Karpas-422 (cell line): Measurements from ENCODE around the gene SPG11. TPM values are rescaled to one million over a fixed set of nuclear protein-coding genes. Genes with fewer than 3 reads are reported as not detected.

Experiments used
- DNase-seq: peaks from one replicate; pipeline ENCODE4 v3.0.0-alpha.2; 2015
- H2AFZ ChIP-seq: fragments of 200-600 bp; sonication (generic); 2 replicates; pipeline ENCODE4 v1.6.1; 2014; ENCODE audit warnings: antibody characterized with exemption, low read length, mixed read lengths
- H3K27ac ChIP-seq: fragments of 200-600 bp; sonication (generic); 2 replicates; pipeline ENCODE4 v1.5.1; 2014; ENCODE audit warnings: mild to moderate bottlenecking, low read length, moderate library complexity
- H3K27me3 ChIP-seq: fragments of 200-600 bp; sonication (generic); 2 replicates; pipeline ENCODE4 v1.6.1; 2014; ENCODE audit warnings: low read length, mixed read lengths
- H3K36me3 ChIP-seq: fragments of 200-600 bp; sonication (generic); 2 replicates; pipeline ENCODE4 v1.6.1; 2014; ENCODE audit warnings: low read length, mixed read lengths; ENCODE audit not compliant: insufficient read depth
- H3K4me1 ChIP-seq: fragments of 200-600 bp; sonication (generic); 2 replicates; pipeline ENCODE4 v1.6.1; 2014; ENCODE audit warnings: mild to moderate bottlenecking, low read length, mixed read lengths
- H3K4me2 ChIP-seq: fragments of 200-600 bp; sonication (generic); 2 replicates; pipeline ENCODE4 v1.6.1; 2014; ENCODE audit warnings: low read length, low read depth, mild to moderate bottlenecking; ENCODE audit not compliant: poor library complexity, severe bottlenecking
- H3K4me3 ChIP-seq: fragments of 200-600 bp; sonication (generic); 2 replicates; pipeline ENCODE4 v1.5.1; 2014; ENCODE audit warnings: mild to moderate bottlenecking, antibody characterized with exemption, low read length, mixed read lengths
- H3K79me2 ChIP-seq: fragments of 200-600 bp; sonication (generic); 2 replicates; pipeline ENCODE4 v1.6.1; 2014; ENCODE audit warnings: mild to moderate bottlenecking, low read length, mixed read lengths
- H3K9ac ChIP-seq: fragments of 200-600 bp; sonication (generic); 2 replicates; pipeline ENCODE4 v1.6.0; 2014; ENCODE audit warnings: low read length
- H3K9me2 ChIP-seq: fragments of 200-600 bp; sonication (generic), shearing (Covaris generic); replicated peaks from 2 replicates; pipeline ENCODE4 v1.6.0; 2014; ENCODE audit warnings: mild to moderate bottlenecking, low read length, moderate library complexity; ENCODE audit not compliant: insufficient read depth
- H3K9me3 ChIP-seq: fragments of 300-700, 200-600 bp; sonication (generic); 2 replicates; pipeline ENCODE4 v1.6.1; 2014; ENCODE audit warnings: low read length, mixed read lengths
- H4K20me1 ChIP-seq: fragments of 200-600 bp; sonication (generic); 2 replicates; pipeline ENCODE4 v1.6.1; 2014; ENCODE audit warnings: mild to moderate bottlenecking, antibody characterized with exemption, low read length, low read depth; ENCODE audit not compliant: insufficient read depth
- total RNA-seq: library from RNA; depleted of rRNA; stranded (reverse); fragments of >200 nt; shearing (Covaris generic); gene quantifications from 2 replicates; pipeline ENCODE4 v1.2.3, GENCODE V29; 2014; ENCODE audit warnings: low replicate concordance

SPG11 gene
- total RNA-seq, 1 experiment from 2014 or later, result 123 TPM

- no peaks in the 10 kb centered on the region for H3K9me2 ChIP-seq
- H3K9ac ChIP-seq, result no peak overlapping the region
- no peaks in the 10 kb centered on the region for H3K27me3 ChIP-seq
- no peak overlapping the region for H3K4me2 ChIP-seq
- no peak overlapping the region for H2AFZ ChIP-seq
- no peaks in the 10 kb centered on the region for H3K9me3 ChIP-seq
- peaks cover 33% of the 10 kb centered on the region for H3K79me2 ChIP-seq
- DNase-seq, result no peak
- no peak overlapping the region for H3K4me3 ChIP-seq
- no peaks in the 10 kb centered on the region for H4K20me1 ChIP-seq
- H3K36me3 ChIP-seq, result peaks cover 52% of the 10 kb centered on the region
- peaks cover 13% of the 10 kb centered on the region for H3K4me1 ChIP-seq
- no peak overlapping the region for H3K27ac ChIP-seq
Observed at GRCh38 chr15:44657378-44657777, 6.1 kb downstream of the SPG11 start.

- Histone ChIP-seq H4K20me1 (no peaks in the 10 kb centered on the region), H3K4me1 (peaks cover 9% of the 10 kb centered on the region), H3K4me2 (no peak overlapping the region), H3K79me2 (peaks cover 32% of the 10 kb centered on the region), H3K9me3 (no peaks in the 10 kb centered on the region), H3K36me3 (peaks cover 57% of the 10 kb centered on the region), H3K9me2 (no peaks in the 10 kb centered on the region), H3K9ac (no peak overlapping the region), H3K27ac (no peak overlapping the region), H3K4me3 (no peak overlapping the region), H3K27me3 (no peaks in the 10 kb centered on the region), H2AFZ (no peak overlapping the region)
- no peak for DNase-seq
Observed at GRCh38 chr15:44656913-44657312, 6.5 kb downstream of the SPG11 start.

GRCh38 chr15:44656298-44656697 lies 7.2 kb downstream of the SPG11 start:
- Histone ChIP-seq H4K20me1 (no peaks in the 10 kb centered on the region), H3K4me2 (no peak overlapping the region), H3K4me1 (0 out of 2 replicates have a peak, but pooled peaks cover 4% of the 10 kb centered on the region), H3K9me2 (no peaks in the 10 kb centered on the region), H3K9me3 (no peaks in the 10 kb centered on the region), H3K79me2 (peaks cover 32% of the 10 kb centered on the region), H3K27me3 (no peaks in the 10 kb centered on the region), H3K27ac (no peak overlapping the region), H3K36me3 (peaks cover 63% of the 10 kb centered on the region), H3K4me3 (no peak overlapping the region), H3K9ac (no peak overlapping the region), H2AFZ (no peak overlapping the region)
- no peak for DNase-seq

GRCh38 chr15:44654858-44655257 lies 8.6 kb downstream of the SPG11 start:
- Histone ChIP-seq H4K20me1 (no peaks in the 10 kb centered on the region), H3K4me1 (no peaks in the 10 kb centered on the region)

GRCh38 chr15:44647637-44648036 lies 15.8 kb downstream of the SPG11 start:
- H3K36me3 ChIP-seq, result peaks cover 51% of the 10 kb centered on the region
- no peak overlapping the region for H3K4me2 ChIP-seq
- no peaks in the 10 kb centered on the region for H3K9me2 ChIP-seq
- no peak for DNase-seq
- H4K20me1 ChIP-seq, result no peaks in the 10 kb centered on the region
- no peaks in the 10 kb centered on the region for H3K9me3 ChIP-seq
- no peak overlapping the region for H3K9ac ChIP-seq
- no peak overlapping the region for H3K4me3 ChIP-seq
- H3K79me2 ChIP-seq, result peaks cover 55% of the 10 kb centered on the region
- peaks cover 3% of the 10 kb centered on the region; the same call in 1 of the 2 replicates for H3K4me1 ChIP-seq
- H2AFZ ChIP-seq, result no peak overlapping the region
- no peak overlapping the region for H3K27ac ChIP-seq
- no peaks in the 10 kb centered on the region for H3K27me3 ChIP-seq

More at GRCh38 chr15:44654858-44655257, 8.6 kb downstream of the SPG11 start:
- H2AFZ ChIP-seq, result no peak overlapping the region
- no peak overlapping the region for H3K4me2 ChIP-seq
- no peaks in the 10 kb centered on the region for H3K27me3 ChIP-seq
- no peak for DNase-seq
- no peak overlapping the region for H3K9ac ChIP-seq
- no peaks in the 10 kb centered on the region for H3K9me3 ChIP-seq
- no peaks in the 10 kb centered on the region for H3K9me2 ChIP-seq
- no peak overlapping the region for H3K27ac ChIP-seq
- peaks cover 58% of the 10 kb centered on the region for H3K36me3 ChIP-seq
- H3K4me3 ChIP-seq, result no peak overlapping the region
- peaks cover 25% of the 10 kb centered on the region for H3K79me2 ChIP-seq

- Histone ChIP-seq H3K4me3 (no peak overlapping the region), H3K9ac (no peak overlapping the region), H2AFZ (no peak overlapping the region), H3K79me2 (peaks cover 52% of the 10 kb centered on the region), H3K4me1 (peaks cover 3% of the 10 kb centered on the region; the same call in 1 of the 2 replicates), H3K9me2 (no peaks in the 10 kb centered on the region), H3K27me3 (no peaks in the 10 kb centered on the region), H3K9me3 (no peaks in the 10 kb centered on the region), H4K20me1 (no peaks in the 10 kb centered on the region), H3K27ac (no peak overlapping the region), H3K36me3 (peaks cover 47% of the 10 kb centered on the region), H3K4me2 (no peak overlapping the region)
- DNase-seq, result no peak
Observed at GRCh38 chr15:44647036-44647435, 16.4 kb downstream of the SPG11 start.

- Histone ChIP-seq H3K4me1 (peaks cover 3% of the 10 kb centered on the region; the same call in 1 of the 2 replicates), H3K79me2 (peaks cover 52% of the 10 kb centered on the region), H4K20me1 (no peaks in the 10 kb centered on the region), H3K9me2 (no peaks in the 10 kb centered on the region), H3K36me3 (peaks cover 41% of the 10 kb centered on the region), H3K27ac (no peak overlapping the region), H3K9ac (no peak overlapping the region), H3K4me3 (no peak overlapping the region), H2AFZ (no peak overlapping the region), H3K4me2 (no peak overlapping the region), H3K27me3 (no peaks in the 10 kb centered on the region), H3K9me3 (no peaks in the 10 kb centered on the region)
- DNase-seq, result no peak
Observed at GRCh38 chr15:44646460-44646859, 17.0 kb downstream of the SPG11 start.

- peaks cover 50% of the 10 kb centered on the region for H3K36me3 ChIP-seq
- H3K9me2 ChIP-seq, result no peaks in the 10 kb centered on the region
- peaks cover 3% of the 10 kb centered on the region; the same call in 1 of the 2 replicates for H3K4me1 ChIP-seq
- peaks cover 66% of the 10 kb centered on the region for H3K79me2 ChIP-seq
- H3K9ac ChIP-seq, result no peak overlapping the region
- no peak overlapping the region for H2AFZ ChIP-seq
- H3K9me3 ChIP-seq, result no peaks in the 10 kb centered on the region
- H3K27ac ChIP-seq, result no peak overlapping the region
- no peaks in the 10 kb centered on the region for H4K20me1 ChIP-seq
- no peaks in the 10 kb centered on the region for H3K27me3 ChIP-seq
- H3K4me3 ChIP-seq, result no peak overlapping the region
- DNase-seq, result no peak
- no peak overlapping the region for H3K4me2 ChIP-seq
Observed at GRCh38 chr15:44641651-44642050, 21.8 kb downstream of the SPG11 start.

GRCh38 chr15:44636976-44637375 lies 26.5 kb downstream of the SPG11 start:
- no peak overlapping the region for H2AFZ ChIP-seq
- DNase-seq, result no peak
- no peak overlapping the region for H3K27ac ChIP-seq
- no peak overlapping the region for H3K4me2 ChIP-seq
- no peak overlapping the region for H3K9ac ChIP-seq
- H3K27me3 ChIP-seq, result no peaks in the 10 kb centered on the region
- H3K4me1 ChIP-seq, result no peaks in the 10 kb centered on the region
- peaks cover 34% of the 10 kb centered on the region for H3K79me2 ChIP-seq
- no peak overlapping the region for H3K4me3 ChIP-seq
- no peaks in the 10 kb centered on the region for H4K20me1 ChIP-seq
- peaks cover 44% of the 10 kb centered on the region for H3K36me3 ChIP-seq
- H3K9me2 ChIP-seq, result no peaks in the 10 kb centered on the region
- no peaks in the 10 kb centered on the region for H3K9me3 ChIP-seq
